Mesenchymal stem cell (in vitro differentiated cells and primary cell): ENCODE results near the gene ELFN2.

Experiments used
- DNase-seq: peaks from one replicate; pipeline ENCODE4 v3.0.0-alpha.2; 2013
- H2AFZ ChIP-seq: one replicate; pipeline ENCODE4 v1.6.1; 2013; ENCODE audit warnings: low read depth, mild to moderate bottlenecking, control low read depth, inconsistent platforms, low read length, moderate library complexity
- H2AK5ac ChIP-seq: 2 replicates; pipeline ENCODE4 v1.6.1; 2013; ENCODE audit warnings: low read length, moderate library complexity, mild to moderate bottlenecking, inconsistent platforms; ENCODE audit not compliant: severe bottlenecking
- H2BK120ac ChIP-seq: one replicate; pipeline ENCODE4 v1.6.1; 2013; ENCODE audit warnings: low read depth, mild to moderate bottlenecking, inconsistent platforms, low read length, moderate library complexity
- H2BK12ac ChIP-seq, 2 experiments: one replicate each; pipeline ENCODE4 v1.6.1; 2013; ENCODE audit warnings: inconsistent platforms in 2 of 2, low read length in 2 of 2, mild to moderate bottlenecking in 2 of 2, moderate library complexity in 2 of 2, control low read depth in 1 of 2
- H2BK15ac ChIP-seq: one replicate; pipeline ENCODE4 v1.6.1; 2013; ENCODE audit warnings: mild to moderate bottlenecking, low read depth, inconsistent platforms; ENCODE audit not compliant: poor library complexity, severe bottlenecking
- H2BK5ac ChIP-seq: 2 replicates; pipeline ENCODE4 v1.6.1; 2013; ENCODE audit warnings: low read depth, mild to moderate bottlenecking, low read length, control low read depth, inconsistent platforms; ENCODE audit not compliant: poor library complexity, severe bottlenecking
- H3K14ac ChIP-seq, 2 experiments: one replicate each; pipeline ENCODE4 v1.6.1; 2013; ENCODE audit warnings: inconsistent platforms in 2 of 2, low read length in 2 of 2, control low read depth in 1 of 2, mild to moderate bottlenecking in 1 of 2, moderate library complexity in 1 of 2
- H3K18ac ChIP-seq, 2 experiments: one replicate each; pipeline ENCODE4 v1.6.1; 2013; ENCODE audit warnings: inconsistent platforms in 2 of 2, low read length in 2 of 2, control low read depth in 1 of 2, low read depth in 1 of 2, mild to moderate bottlenecking in 1 of 2
- H3K23ac ChIP-seq, 2 experiments: one replicate each; pipeline ENCODE4 v1.6.1; 2013; ENCODE audit warnings: inconsistent platforms in 2 of 2, low read length in 2 of 2, mild to moderate bottlenecking in 2 of 2, moderate library complexity in 2 of 2, control low read depth in 1 of 2
- H3K27ac ChIP-seq: 2 replicates; pipeline ENCODE4 v1.5.1; 2013; ENCODE audit warnings: mild to moderate bottlenecking, moderate library complexity, low read length, control low read depth, inconsistent platforms; ENCODE audit not compliant: poor library complexity, severe bottlenecking
- H3K27me3 ChIP-seq, 2 experiments: 2 replicates each; pipeline versions ENCODE4 v1.6.1 to v1.7.0; 2013; ENCODE audit warnings: low read length in 2 of 2, mild to moderate bottlenecking in 2 of 2, moderate library complexity in 2 of 2, control low read depth in 1 of 2, inconsistent platforms in 1 of 2; ENCODE audit not compliant: control insufficient read depth in 1 of 2, insufficient read depth in 1 of 2
- H3K36me3 ChIP-seq, 2 experiments: 2 replicates each; pipeline versions ENCODE4 v1.6.1 to v1.7.0; 2013; ENCODE audit warnings: low read length in 2 of 2, control low read depth in 1 of 2, inconsistent platforms in 1 of 2, low read depth in 1 of 2, mild to moderate bottlenecking in 1 of 2; ENCODE audit not compliant: insufficient read depth in 2 of 2, control insufficient read depth in 1 of 2
- H3K4ac ChIP-seq, 2 experiments: one replicate each; pipeline ENCODE4 v1.6.1; 2013; ENCODE audit warnings: inconsistent platforms in 2 of 2, low read length in 2 of 2, mild to moderate bottlenecking in 2 of 2, moderate library complexity in 2 of 2, control low read depth in 1 of 2, low read depth in 1 of 2
- H3K4me1 ChIP-seq: 2 replicates; pipeline ENCODE4 v1.6.1; 2013; ENCODE audit warnings: low read depth, low read length, control low read depth; ENCODE audit not compliant: control insufficient read depth, insufficient read depth
- H3K4me2 ChIP-seq: 2 replicates; pipeline ENCODE4 v1.6.1; 2013; ENCODE audit warnings: low read length, mild to moderate bottlenecking, inconsistent platforms; ENCODE audit not compliant: poor library complexity, severe bottlenecking
- H3K4me3 ChIP-seq, 2 experiments: 2 replicates each; pipeline versions ENCODE4 v1.5.1 to v1.7.0; 2013; ENCODE audit warnings: low read length in 2 of 2, mild to moderate bottlenecking in 2 of 2, control low read depth in 1 of 2, low read depth in 1 of 2; ENCODE audit not compliant: insufficient read depth in 1 of 2
- H3K79me1 ChIP-seq: replicated peaks from 2 replicates; pipeline ENCODE4 v1.6.1; 2013; ENCODE audit warnings: mild to moderate bottlenecking, control low read depth, low read length, inconsistent platforms; ENCODE audit not compliant: poor library complexity, severe bottlenecking
- H3K9ac ChIP-seq: 2 replicates; pipeline ENCODE4 v1.7.0; 2013; ENCODE audit warnings: mild to moderate bottlenecking, low read length, moderate library complexity
- H3K9me3 ChIP-seq: 2 replicates; pipeline ENCODE4 v1.7.0; 2013; ENCODE audit warnings: mild to moderate bottlenecking, low read length; ENCODE audit not compliant: control insufficient read depth
- H4K8ac ChIP-seq: one replicate; pipeline ENCODE4 v1.6.1; 2013; ENCODE audit warnings: inconsistent platforms, mild to moderate bottlenecking, low read length, moderate library complexity
- H4K91ac ChIP-seq: one replicate; pipeline ENCODE4 v1.6.1; 2013; ENCODE audit warnings: mild to moderate bottlenecking, low read length, inconsistent platforms
- WGBS: methylation state at CpG from one replicate; pipeline ENCODE4 v1.1.7; 2013; ENCODE audit warnings: mixed read lengths; 5-methylcytosine and 5-hydroxymethylcytosine counted together

Gene ELFN2

DNA sequence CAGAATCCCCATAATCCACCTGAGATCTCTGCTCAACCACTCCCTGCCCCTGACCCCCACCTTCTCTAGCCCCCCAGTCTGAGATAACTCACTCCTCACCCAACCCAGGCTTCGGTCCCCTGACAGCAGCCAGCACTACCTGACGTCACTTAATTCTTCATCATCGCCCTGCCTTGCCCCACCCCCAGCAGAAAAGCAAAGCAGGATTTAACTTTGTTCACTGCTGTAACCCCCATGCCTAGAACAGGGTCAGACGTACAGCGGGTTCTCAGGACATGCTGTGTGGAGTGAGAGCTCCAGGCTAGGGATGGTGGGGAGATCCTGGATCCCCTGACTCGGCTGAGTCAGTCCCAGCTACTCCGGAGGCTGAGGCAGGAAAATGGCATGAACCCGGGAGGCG, 45.8 kb downstream of the ELFN2 start:
- 71% methylated on average over 7 of the region's 9 CpGs for WGBS
- H3K14ac ChIP-seq: no peak overlapping the region
- H3K23ac ChIP-seq: no peak overlapping the region
- H2BK12ac ChIP-seq: no peak overlapping the region
- no peaks in the 10 kb centered on the region for H3K9me3 ChIP-seq
- peaks cover 53% of the 10 kb centered on the region for H3K4me1 ChIP-seq
- no peak overlapping the region for H2AFZ ChIP-seq
- H3K9ac ChIP-seq: no peak overlapping the region
- no peak overlapping the region for H4K91ac ChIP-seq
- no peak overlapping the region for H4K8ac ChIP-seq
- DNase-seq: no peak
- no peak overlapping the region for H3K18ac ChIP-seq
- H3K4me2 ChIP-seq: no peak overlapping the region
- H2BK5ac ChIP-seq: no peak overlapping the region
- no peak overlapping the region for H2BK15ac ChIP-seq
- peaks cover 11% of the 10 kb centered on the region for H3K79me1 ChIP-seq
- H3K4me3 ChIP-seq: no peak overlapping the region
- peaks cover 0 to 32% of the 10 kb centered on the region in 2 experiments for H3K36me3 ChIP-seq
- H3K27me3 ChIP-seq: peaks cover 0 to 75% of the 10 kb centered on the region in 2 experiments
- H3K4ac ChIP-seq: no peak overlapping the region
- H2BK120ac ChIP-seq: no peak overlapping the region
- H2AK5ac ChIP-seq: no peak overlapping the region
- no peak overlapping the region for H3K27ac ChIP-seq

DNA sequence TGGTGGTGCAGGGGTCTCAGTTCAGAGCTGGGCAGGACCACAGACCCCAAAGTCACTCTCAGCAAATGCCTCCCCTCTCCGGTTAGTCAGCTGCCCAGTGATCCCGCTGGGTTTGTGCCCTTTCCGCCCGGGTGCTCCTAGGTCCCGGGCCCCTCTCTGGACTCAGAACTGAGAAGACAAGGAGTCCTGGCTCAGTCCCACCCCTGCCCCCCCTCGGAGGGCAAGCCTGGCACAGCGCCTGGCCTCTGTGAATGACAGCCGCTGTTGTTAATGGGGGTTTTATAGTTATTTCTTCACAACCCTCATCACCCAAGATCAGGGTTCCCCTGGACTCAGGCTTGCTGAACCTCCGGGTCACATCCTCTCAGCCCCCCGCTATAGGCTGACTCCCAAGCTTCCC, 47.6 kb downstream of the ELFN2 start:
- H2BK12ac ChIP-seq: no peak overlapping the region
- WGBS: 63% methylated on average over 7 of the region's 10 CpGs
- no peak overlapping the region for H3K9ac ChIP-seq

DNA sequence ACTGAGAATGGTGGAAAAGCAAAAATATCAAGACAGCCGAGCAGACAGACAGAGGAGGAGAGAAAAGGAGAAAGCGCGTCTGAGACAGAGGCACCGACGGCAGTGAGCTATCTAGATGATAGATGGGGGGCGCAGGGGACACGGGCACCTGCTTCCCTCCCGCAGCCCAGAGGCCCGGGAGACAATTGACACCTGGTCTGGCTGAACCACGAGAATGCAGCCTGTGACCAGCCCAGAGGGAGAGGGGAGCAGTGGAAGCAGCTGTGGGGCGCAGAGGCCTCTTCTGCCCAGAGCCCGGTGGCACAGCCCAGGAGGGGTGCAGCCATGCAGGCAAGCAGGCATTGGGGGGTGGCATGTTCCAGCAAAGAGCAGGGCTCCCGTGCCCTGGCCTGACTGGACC, 48.2 kb downstream of the ELFN2 start:
- H2AFZ ChIP-seq: no peak overlapping the region
- peaks cover 53% of the 10 kb centered on the region for H3K4me1 ChIP-seq
- H3K9ac ChIP-seq: no peak overlapping the region
- no peak overlapping the region for H2BK120ac ChIP-seq
- H3K79me1 ChIP-seq: peaks cover 8% of the 10 kb centered on the region
- H3K36me3 ChIP-seq: peaks cover 0 to 47% of the 10 kb centered on the region in 2 experiments
- H4K91ac ChIP-seq: no peak overlapping the region
- no peak overlapping the region for H3K4ac ChIP-seq
- H3K14ac ChIP-seq: no peak overlapping the region
- H2BK5ac ChIP-seq: no peak overlapping the region
- no peak overlapping the region for H3K4me3 ChIP-seq
- H3K4me2 ChIP-seq: peak overlapping the region; percentile 1
- DNase-seq: no peak
- WGBS: 71% methylated on average over 13 of the region's 13 CpGs
- no peaks in the 10 kb centered on the region for H3K9me3 ChIP-seq
- H2AK5ac ChIP-seq: no peak overlapping the region
- peaks cover 0 to 75% of the 10 kb centered on the region in 2 experiments for H3K27me3 ChIP-seq
- no peak overlapping the region for H2BK12ac ChIP-seq
- no peak overlapping the region for H2BK15ac ChIP-seq
- no peak overlapping the region for H3K23ac ChIP-seq
- peak overlapping the region; percentile 55 for H3K27ac ChIP-seq
- H4K8ac ChIP-seq: no peak overlapping the region
- H3K18ac ChIP-seq: no peak overlapping the region

More for the DNA sequence above, 47.6 kb downstream of the ELFN2 start:
- no peak overlapping the region for H3K23ac ChIP-seq
- H3K14ac ChIP-seq: peak overlapping the region in 1 of 2 experiments; percentile 39
- H3K4me3 ChIP-seq: no peak overlapping the region
- H2AK5ac ChIP-seq: no peak overlapping the region
- no peak overlapping the region for H2BK5ac ChIP-seq
- H3K27me3 ChIP-seq: peaks cover 0 to 75% of the 10 kb centered on the region in 2 experiments
- H3K36me3 ChIP-seq: peaks cover 0 to 40% of the 10 kb centered on the region in 2 experiments
- no peak overlapping the region for H4K91ac ChIP-seq
- no peak overlapping the region for H3K4me2 ChIP-seq
- H3K4ac ChIP-seq: no peak overlapping the region
- H4K8ac ChIP-seq: no peak overlapping the region
- H3K79me1 ChIP-seq: peaks cover 9% of the 10 kb centered on the region
- H2AFZ ChIP-seq: no peak overlapping the region
- H2BK120ac ChIP-seq: no peak overlapping the region
- H2BK15ac ChIP-seq: no peak overlapping the region
- H3K27ac ChIP-seq: peak overlapping the region; percentile 55
- H3K18ac ChIP-seq: no peak overlapping the region
- no peaks in the 10 kb centered on the region for H3K9me3 ChIP-seq
- H3K4me1 ChIP-seq: peaks cover 54% of the 10 kb centered on the region
- no peak for DNase-seq

GRCh38 chr22:37378642-37379058, 48.6 kb downstream of the ELFN2 start:
- Histone ChIP-seq H3K27me3 (peaks cover 0 to 73% of the 10 kb centered on the region in 2 experiments), H3K4me3 (no peak overlapping the region), H3K36me3 (peaks cover 0 to 47% of the 10 kb centered on the region in 2 experiments), H3K27ac (peak overlapping the region; percentile 55), H2BK12ac (no peak overlapping the region), H3K4ac (no peak overlapping the region), H2BK15ac (no peak overlapping the region), H3K79me1 (peaks cover 8% of the 10 kb centered on the region), H3K9ac (no peak overlapping the region), H4K91ac (peak overlapping the region; percentile 5), H4K8ac (no peak overlapping the region), H2BK5ac (no peak overlapping the region), H3K14ac (peak overlapping the region in 1 of 2 experiments; percentile 58), H2BK120ac (no peak overlapping the region), H3K18ac (no peak overlapping the region), H3K4me1 (peaks cover 53% of the 10 kb centered on the region), H2AK5ac (no peak overlapping the region), H3K4me2 (peak overlapping the region; percentile 8), H3K9me3 (no peaks in the 10 kb centered on the region), H2AFZ (no peak overlapping the region), H3K23ac (no peak overlapping the region)
- no peak for DNase-seq
- WGBS: 60% methylated on average over 10 of the region's 14 CpGs
